K562 (cell line): ENCODE measurements around the gene BCORL1. TPM values are rescaled to one million over a fixed set of nuclear protein-coding genes. Genes with fewer than 3 reads are reported as not detected.

Experiments
- E2F4 ChIP-seq: sonication (generic); formaldehyde crosslinking; IDR thresholded peaks from 2 replicates; pipeline ENCODE4 v1.8.0; 2022; ENCODE audit warnings: mild to moderate bottlenecking, low read depth, missing genetic modification reagents
- ELF2 ChIP-seq: fragments of 250-450 bp; sonication (Bioruptor Pico); IDR thresholded peaks from 2 replicates; pipeline ENCODE4 v1.5.0; 2021; ENCODE audit warnings: mild to moderate bottlenecking
- ERF ChIP-seq: fragments of 450-650 bp; formaldehyde crosslinking; IDR thresholded peaks from 2 replicates; pipeline ENCODE4 v1.4.0; 2020; ENCODE audit warnings: mild to moderate bottlenecking, mixed read lengths
- HNRNPLL ChIP-seq: fragments of 200-400 bp; formaldehyde crosslinking; IDR thresholded peaks from 2 replicates; pipeline ENCODE4 v1.6.1; 2017; ENCODE audit warnings: low read length, low read depth, mild to moderate bottlenecking; ENCODE audit not compliant: poor library complexity, severe bottlenecking
- NFRKB ChIP-seq: fragments of 450-650 bp; IDR thresholded peaks from 2 replicates; pipeline ENCODE4 v1.6.1; 2016; ENCODE audit warnings: low read depth
- PRDM10 ChIP-seq: fragments of 450-650 bp; IDR thresholded peaks from 2 replicates; pipeline ENCODE4 v1.6.1; 2018; ENCODE audit not compliant: partially characterized antibody
- SETDB1 ChIP-seq: IDR thresholded peaks from one replicate; pipeline ENCODE4 v1.6.1; 2012; ENCODE audit warnings: low read length, control low read depth, inconsistent platforms
- TGIF2 ChIP-seq: sonication (generic); formaldehyde crosslinking; IDR thresholded peaks from 2 replicates; pipeline ENCODE4 v1.8.1; 2022; ENCODE audit warnings: mild to moderate bottlenecking, missing genetic modification reagents, moderate library complexity
- ZBTB33 ChIP-seq: sonication (generic); formaldehyde crosslinking; IDR thresholded peaks from 2 replicates; pipeline ENCODE4 v1.8.1; 2023; ENCODE audit warnings: mild to moderate bottlenecking, missing genetic modification reagents
- ZFP30 ChIP-seq: fragments of 250-450 bp; sonication (Bioruptor Pico); IDR thresholded peaks from 2 replicates; pipeline ENCODE4 v1.8.0; 2022; ENCODE audit warnings: moderate library complexity, mild to moderate bottlenecking, inconsistent platforms, borderline replicate concordance
- ZNF384 ChIP-seq: IDR thresholded peaks from 2 replicates; pipeline ENCODE4 v1.6.1; 2012; ENCODE audit warnings: low read depth, low read length, improper control_type of control experiment
- ZNF583 ChIP-seq: fragments of 250-450 bp; sonication (Bioruptor Pico); IDR thresholded peaks from 2 replicates; pipeline ENCODE4 v1.4.0; 2020
- polyA plus RNA-seq, 8 experiments: library from polyadenylated mRNA; depleted of rRNA in 4 of 8; stranded (reverse) in 5 of 8; unstranded in 3 of 8; fragments of >200 nt; fragmentation: Nextera tagmentation in 2 of 8; fragmentation: Illumina TruSeq in 1 of 8; extraction: Ambion mirVana in 2 of 8; extraction: Trizol in 1 of 8; gene quantifications; 2 replicates each; pipeline versions ENCODE4 v1.2.1 to v1.2.3, GENCODE V29; 2011 to 2014; ENCODE audit warnings: inconsistent platforms in 1 of 8, missing spikeins in 1 of 8
- total RNA-seq, 7 experiments: library from RNA; depleted of rRNA in 6 of 7; stranded (reverse); fragments of >200 nt in 6 of 7; fragmentation: Illumina TruSeq in 2 of 7; extraction: Trizol in 2 of 7; gene quantifications; 2 replicates each; pipeline versions ENCODE4 v1.2.1 to v1.2.3, GENCODE V29; 2011 to 2021; ENCODE audit warnings: low replicate concordance in 1 of 7

BCORL1 gene
- total and polyA plus RNA-seq, 9 of the 15 experiments (the other 6 are each of a cell fraction or from before 2014, with no cell fraction given), result 0.48 to 29.6 (median 2.1) TPM

- no peak for TF ChIP-seq ZBTB33 (CRISPR knock-in tag)
- no peak for TF ChIP-seq PRDM10
- no peak for TF ChIP-seq ZFP30 (CRISPR knock-in tag)
- TF ChIP-seq ERF, result no peak
- no peak for TF ChIP-seq TGIF2 (CRISPR knock-in tag)
- TF ChIP-seq SETDB1, result no peak
- TF ChIP-seq ZNF583 (CRISPR knock-in tag), result no peak
- no peak for TF ChIP-seq E2F4
- no peak for TF ChIP-seq NFRKB
- no peak for TF ChIP-seq ELF2 (CRISPR knock-in tag)
- no peak for TF ChIP-seq ZNF384
- TF ChIP-seq HNRNPLL, result no peak
These were observed 42.8 kb downstream of the BCORL1 start (continued) for GRCh38 chrX:130025256-130025655.
